K562 (cell line): ENCODE measurements around the gene CNRIP1. TPM values are rescaled to one million over a fixed set of nuclear protein-coding genes. Genes with fewer than 3 reads are reported as not detected.

Experiments used
- ATAC-seq: fragments of 200-7000 bp; cut with Tn5 transposase; 3 replicates; pipeline ENCODE4 v1.9.1; 2020; ENCODE audit warnings: moderate library complexity
- BruUV-seq: library from RNA; stranded (reverse); fragments of 400-500 nt; replicated peaks from 2 replicates; lab custom pipeline; 2021; lab: Mats Ljungman, UMichigan
- CTCF ChIA-PET: fragments of 300-600 bp; formaldehyde crosslinking; extraction: SDS; loops from one replicate; lab custom pipeline; 2021; ENCODE audit warnings: low intra/inter-chr PET ratio; lab: Yijun Ruan, JAX
- POLR2A ChIA-PET: fragments of 300-600, 350-650 bp; sonication (Branson Sonifier 250); formaldehyde crosslinking; extraction: SDS; loops from one replicate; lab custom pipeline; 2021; ENCODE audit warnings: antibody characterized with exemption, inconsistent platforms; lab: Yijun Ruan, JAX
- DNase-seq, 4 experiments: peaks; one replicate each; pipeline versions ENCODE4 v3.0.0 to v3.0.0-alpha.2; 2011 to 2018; ENCODE audit warnings: low spot score in 3 of 4, mixed read lengths in 3 of 4; ENCODE audit errors: extremely low read depth in 1 of 4
- FAIRE-seq: peaks from 2 replicates; lab custom pipeline; 2011; peaks lifted over from hg19 to GRCh38; lab: Jason Lieb, UNC
- H2AFZ ChIP-seq: 2 replicates; pipeline ENCODE4 v1.6.0; 2011; ENCODE audit warnings: low read depth, low read length, control low read depth, inconsistent platforms
- H3K27ac ChIP-seq: fragments of 200-600 bp; 3 replicates; pipeline ENCODE4 v1.8.0; 2011; ENCODE audit warnings: low read depth, mild to moderate bottlenecking, control low read depth, inconsistent platforms, low read length, moderate library complexity, mixed read lengths; ENCODE audit errors: extremely low read depth
- H3K27me3 ChIP-seq, 2 experiments: fragments of 300-600 bp in 1 of 2; 2 replicates in 1 of 2; 3 replicates in 1 of 2; pipeline versions ENCODE4 v1.6.0 to v1.8.0; 2011; ENCODE audit warnings: inconsistent platforms in 2 of 2, low read length in 2 of 2, mild to moderate bottlenecking in 1 of 2, mixed read lengths in 1 of 2, moderate library complexity in 1 of 2; ENCODE audit not compliant: control insufficient read depth in 2 of 2, insufficient read depth in 2 of 2
- H3K36me3 ChIP-seq: fragments of 300-600 bp; 3 replicates; pipeline ENCODE4 v1.8.0; 2011; ENCODE audit warnings: mild to moderate bottlenecking, low read length, inconsistent platforms; ENCODE audit not compliant: control insufficient read depth, insufficient read depth
- H3K4me1 ChIP-seq, 2 experiments: fragments of 200-600 bp in 1 of 2; replicated peaks in 1 of 2; 2 replicates in 1 of 2; 3 replicates in 1 of 2; pipeline versions ENCODE4 v1.5.1 to v1.8.0; 2011; ENCODE audit warnings: inconsistent platforms in 2 of 2, low read length in 2 of 2, mild to moderate bottlenecking in 1 of 2, mixed read lengths in 1 of 2, moderate library complexity in 1 of 2; ENCODE audit not compliant: control insufficient read depth in 2 of 2, insufficient read depth in 2 of 2
- H3K4me2 ChIP-seq: 2 replicates; pipeline ENCODE4 v1.6.1; 2011; ENCODE audit warnings: low read length, control low read depth, inconsistent platforms, mixed read lengths; ENCODE audit not compliant: insufficient read depth
- H3K4me3 ChIP-seq: fragments of 200-600 bp; sonication (generic), shearing (Covaris generic); 2 replicates; pipeline ENCODE4 v1.5.1; 2016; ENCODE audit warnings: control low read depth, inconsistent platforms
- H3K79me2 ChIP-seq: fragments of 200-600 bp; 3 replicates; pipeline ENCODE4 v1.8.0; 2011; ENCODE audit warnings: low read length, inconsistent platforms; ENCODE audit not compliant: control insufficient read depth, insufficient read depth
- H3K9ac ChIP-seq, 2 experiments: 2 replicates each; pipeline versions ENCODE4 v1.6.0 to v1.6.1; 2011; ENCODE audit warnings: low read depth in 2 of 2, low read length in 2 of 2, control low read depth in 1 of 2, inconsistent platforms in 1 of 2, mild to moderate bottlenecking in 1 of 2, mixed read lengths in 1 of 2; ENCODE audit not compliant: insufficient read depth in 1 of 2
- H3K9me1 ChIP-seq: one replicate; pipeline ENCODE4 v1.6.0; 2011; ENCODE audit warnings: inconsistent platforms, mild to moderate bottlenecking, low read length, moderate library complexity; ENCODE audit not compliant: control insufficient read depth, insufficient read depth
- H3K9me3 ChIP-seq: replicated peaks from 2 replicates; pipeline ENCODE4 v1.5.1; 2011; ENCODE audit warnings: low read depth, low read length, inconsistent platforms; ENCODE audit not compliant: control insufficient read depth, insufficient read depth
- H4K20me1 ChIP-seq: replicated peaks from 2 replicates; pipeline ENCODE4 v1.6.1; 2011; ENCODE audit warnings: low read length, inconsistent platforms, mixed read lengths; ENCODE audit not compliant: control insufficient read depth, insufficient read depth
- ARNT ChIP-seq, 2 experiments: fragments of 450-650 bp; IDR thresholded peaks; 2 replicates each; pipeline ENCODE4 v1.6.1; 2016; ENCODE audit warnings: mild to moderate bottlenecking in 1 of 2
- CTCF ChIP-seq, 3 experiments: IDR thresholded peaks in 2 of 3; conservative IDR thresholded peaks in 1 of 3; 2 replicates each; pipeline ENCODE4 v1.5.1; 2011 to 2012; ENCODE audit warnings: low read length in 3 of 3, mild to moderate bottlenecking in 3 of 3, control low read depth in 2 of 3, improper control_type of control experiment in 1 of 3, inconsistent platforms in 1 of 3, low read depth in 1 of 3, mixed read lengths in 1 of 3, moderate library complexity in 1 of 3; ENCODE audit not compliant: insufficient read depth in 2 of 3
- NFE2L1 ChIP-seq: fragments of 450-650 bp; IDR thresholded peaks from 2 replicates; pipeline ENCODE4 v1.6.1; 2016; ENCODE audit warnings: missing genetic modification characterization, low read depth, mild to moderate bottlenecking, missing compliant biosample characterization, moderate library complexity, borderline replicate concordance
- RAD21 ChIP-seq, 2 experiments: fragments of 250-450 bp in 1 of 2; fragments of 450-650 bp in 1 of 2; sonication (Bioruptor Pico) in 1 of 2; formaldehyde crosslinking in 1 of 2; IDR thresholded peaks in 1 of 2; conservative IDR thresholded peaks in 1 of 2; 2 replicates each; pipeline versions ENCODE4 v1.4.0 to v1.8.0; 2020 to 2022; ENCODE audit warnings: mild to moderate bottlenecking in 2 of 2, moderate library complexity in 1 of 2
- REST ChIP-seq, 2 experiments: fragments of 450-650 bp; formaldehyde crosslinking in 1 of 2; IDR thresholded peaks; 2 replicates each; pipeline versions ENCODE4 v1.4.0 to v1.6.1; 2014 to 2020; ENCODE audit warnings: mild to moderate bottlenecking in 2 of 2, borderline replicate concordance in 1 of 2, low read depth in 1 of 2
- STAG1 ChIP-seq: sonication (generic); formaldehyde crosslinking; IDR thresholded peaks from 2 replicates; pipeline ENCODE4 v1.5.0; 2020; ENCODE audit warnings: missing genetic modification reagents, borderline replicate concordance
- ZNF316 ChIP-seq: fragments of 450-650 bp; IDR thresholded peaks from 2 replicates; pipeline ENCODE4 v1.6.1; 2016
- WGBS: fragments of 100-300 bp; shearing (Covaris generic); methylation state at CpG from one replicate; pipeline ENCODE4 v1.1.6; 2016; ENCODE audit warnings: low coverage, mixed read lengths; ENCODE audit not compliant: insufficient coverage; ENCODE audit errors: missing lambda C conversion rate; 5-methylcytosine and 5-hydroxymethylcytosine counted together
- in situ Hi-C: fragments of 300-500 bp; cut with MboI; formaldehyde crosslinking; loops from 4 replicates; pipeline ENCODE4 v1.15.0; 2018; ENCODE audit warnings: inconsistent platforms, mixed read lengths
- intact Hi-C: fragments of 100-400 bp; cut with micrococcal nuclease; formaldehyde crosslinking; loops from 2 replicates; pipeline ENCODE4 v1.14.2; 2022
- polyA plus RNA-seq, 8 experiments: library from polyadenylated mRNA; depleted of rRNA in 4 of 8; stranded (reverse) in 5 of 8; unstranded in 3 of 8; fragments of >200 nt; fragmentation: Nextera tagmentation in 2 of 8; fragmentation: Illumina TruSeq in 1 of 8; extraction: Ambion mirVana in 2 of 8; extraction: Trizol in 1 of 8; gene quantifications; 2 replicates each; pipeline versions ENCODE4 v1.2.1 to v1.2.3, GENCODE V29; 2011 to 2014; ENCODE audit warnings: inconsistent platforms in 1 of 8, missing spikeins in 1 of 8
- total RNA-seq, 7 experiments: library from RNA; depleted of rRNA in 6 of 7; stranded (reverse); fragments of >200 nt in 6 of 7; fragmentation: Illumina TruSeq in 2 of 7; extraction: Trizol in 2 of 7; gene quantifications; 2 replicates each; pipeline versions ENCODE4 v1.2.1 to v1.2.3, GENCODE V29; 2011 to 2021; ENCODE audit warnings: low replicate concordance in 1 of 7

CNRIP1 gene
- total and polyA plus RNA-seq, 9 of the 15 experiments (the other 6 are each of a cell fraction or from before 2014, with no cell fraction given) = 0.59 to 2.1 (median 1.5) TPM

GRCh38 chr2:68244456-68244855 is 75.3 kb downstream of the CNRIP1 start:
- POLR2A ChIA-PET = interaction anchor here (0.6 to 3.2 kb wide), 5 partner anchors 9 to 126 kb away, joined by 3 to 13 read pairs (median 3); no protein-coding TSS in a partner anchor
- H3K4me3 ChIP-seq = no peak overlapping the region
- H3K9me1 ChIP-seq = no peaks in the 10 kb centered on the region
- in situ Hi-C loops = no loop called here
- CTCF ChIA-PET = interaction anchor here (0.6 to 1.9 kb wide), 3 partner anchors 8 to 488 kb away, joined by 3 to 10 read pairs (median 3); no protein-coding TSS in a partner anchor
- FAIRE-seq (no peak), DNase-seq (no peak), ATAC-seq (no peak)
- H3K9ac ChIP-seq = no peak overlapping the region
- H3K9me3 ChIP-seq = no peaks in the 10 kb centered on the region
- no peaks in the 10 kb centered on the region for H3K27me3 ChIP-seq
- H3K27ac ChIP-seq = no peak overlapping the region
- WGBS = 55% methylated on average over 2 of the region's 2 CpGs
- BruUV-seq = no TSS peak
- H3K4me1 ChIP-seq = peaks cover 7 to 37% of the 10 kb centered on the region in 2 experiments; a peak in 4 of 5 replicates
- no peak overlapping the region for H2AFZ ChIP-seq
- H3K79me2 ChIP-seq = peaks cover 100% of the 10 kb centered on the region
- H3K4me2 ChIP-seq = no peak overlapping the region
- peaks cover 32% of the 10 kb centered on the region for H3K36me3 ChIP-seq
- H4K20me1 ChIP-seq = peaks cover 48% of the 10 kb centered on the region
- intact Hi-C loops = loop anchor here (1.0 to 10.0 kb wide), 2 partner anchors 60 to 122 kb away; no protein-coding TSS in a partner anchor
- TF ChIP-seq CTCF (IDR thresholded peaks at IDR 0.05 in 2 of 3, conservative IDR thresholded peaks at IDR 0.05 in 1 of 3; ENCODE audit: insufficient read depth in 2 of 3, low read depth in 1 of 3, low read length in 3 of 3) = peak in 2 of 3 experiments; percentile 18 to 33; a peak in 2 of 6 replicates
- peak; percentile 19 to 50; a peak in 3 of 4 replicates for TF ChIP-seq RAD21 (CRISPR knock-in tag; conservative IDR thresholded peaks at IDR 0.05 in 1 of 2, IDR thresholded peaks at IDR 0.05 in 1 of 2)
- peak; percentile 1; the same call in 1 of the 2 replicates for TF ChIP-seq ZNF316
- 0 out of 4 replicates have a peak, but pooled peaks of 1 of the 2 experiments have one; percentile 51 for TF ChIP-seq ARNT (IDR thresholded peaks at IDR 0.05)
- no peak for TF ChIP-seq NFE2L1 (tag)
- peak; percentile 12; the same call in 1 of the 2 replicates for TF ChIP-seq REST (IDR thresholded peaks at IDR 0.05; ENCODE audit: borderline replicate concordance)
- no peak for TF ChIP-seq REST (CRISPR knock-in tag; IDR thresholded peaks at IDR 0.05; ENCODE audit: low read depth)
- TF ChIP-seq STAG1 (CRISPR knock-in tag) = no peak
- TF ChIP-seq, all 486 proteins: peak for 5
